ENCODE measurements around the gene NEURL1.

Gene NEURL1

GRCh38 chr10:103595933-103596726 lies 102.6 kb downstream of the NEURL1 start:
- TF ChIP-seq CTCF (IDR thresholded peaks at IDR 0.05; ENCODE audit: low read depth, low read length): no peak
- H3K4me3 ChIP-seq (ENCODE audit: low read depth, low read length): no peak overlapping the region

DNA sequence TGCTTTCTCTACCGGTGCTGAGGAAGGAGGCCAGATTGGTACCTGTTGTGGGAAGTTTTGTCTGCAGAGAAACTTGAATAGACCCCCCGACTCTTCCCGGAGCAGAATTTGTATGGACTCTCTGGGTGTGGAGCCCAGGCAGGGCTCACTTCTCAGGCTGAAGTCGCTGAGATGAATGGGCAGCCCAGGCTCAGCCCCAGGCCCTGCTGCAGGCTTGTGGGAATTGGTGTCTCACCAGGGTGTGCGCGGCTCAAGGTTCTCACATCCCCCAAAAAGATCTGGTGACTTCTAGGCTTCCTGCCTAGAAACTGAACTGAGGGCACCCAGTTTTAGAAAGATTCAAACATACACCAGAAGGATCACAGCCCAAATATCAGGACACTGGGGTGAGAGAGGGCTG lies 103.5 kb downstream of the NEURL1 start:
- no peak for TF ChIP-seq CTCF (IDR thresholded peaks at IDR 0.05; ENCODE audit: low read depth, low read length)
- H3K4me3 ChIP-seq (ENCODE audit: low read depth, low read length): no peak overlapping the region

DNA sequence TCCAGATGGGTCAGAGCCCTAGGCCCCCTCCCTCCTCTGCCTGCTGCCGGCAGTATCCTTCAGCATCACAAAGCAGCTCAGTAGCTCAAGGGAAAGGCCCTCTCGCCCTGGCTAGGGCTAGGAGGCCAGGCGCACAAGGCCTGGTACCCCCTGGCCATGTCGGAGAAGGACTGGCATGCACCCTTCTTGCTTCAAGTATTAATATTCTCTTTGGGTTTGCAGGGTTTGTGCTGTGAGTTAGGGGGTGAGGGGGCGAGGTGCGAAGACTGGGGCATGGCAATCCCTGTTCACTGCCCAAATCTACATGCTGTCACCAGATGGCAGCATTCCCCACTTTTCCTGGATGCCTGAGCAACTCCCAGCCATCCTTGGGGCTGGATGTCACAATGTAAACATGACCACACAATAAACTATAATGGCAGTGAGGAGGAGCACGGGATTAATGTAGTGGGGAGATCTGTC lies 105.2 kb downstream of the NEURL1 start:
- no peak overlapping the region for H3K4me3 ChIP-seq (ENCODE audit: low read depth, low read length)
- TF ChIP-seq CTCF (IDR thresholded peaks at IDR 0.05; ENCODE audit: low read depth, low read length): peak; percentile 64

DNA sequence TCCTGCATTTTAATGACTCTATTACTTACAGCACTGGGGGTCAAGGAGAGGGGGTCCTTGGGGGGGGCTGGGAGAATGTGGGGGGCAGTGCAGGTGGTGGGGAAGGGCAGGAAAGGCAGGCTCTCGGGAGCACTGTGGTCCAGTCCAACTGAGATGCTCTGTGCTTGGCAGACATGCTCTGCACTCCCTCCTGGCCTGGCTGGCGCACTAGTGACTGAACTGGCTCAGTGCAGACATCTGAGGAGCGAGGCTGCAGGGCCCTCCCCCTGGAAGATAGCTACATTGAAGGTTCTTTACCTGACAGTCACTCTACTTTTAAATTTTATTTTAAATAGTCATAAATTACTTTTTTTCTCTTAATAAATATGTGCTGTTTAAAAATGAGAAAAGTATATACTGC lies 105.7 kb downstream of the NEURL1 start:
- no peak for TF ChIP-seq CTCF (IDR thresholded peaks at IDR 0.05; ENCODE audit: low read depth, low read length)
- no peak overlapping the region for H3K4me3 ChIP-seq (ENCODE audit: low read depth, low read length)

GRCh38 chr10:103599907-103600306 lies 106.4 kb downstream of the NEURL1 start:
- no peak for TF ChIP-seq CTCF (IDR thresholded peaks at IDR 0.05; ENCODE audit: low read depth, low read length)
- H3K4me3 ChIP-seq (ENCODE audit: low read depth, low read length): no peak overlapping the region

- no peak overlapping the region for H3K4me3 ChIP-seq (ENCODE audit: low read depth, low read length)
- no peak for TF ChIP-seq CTCF (IDR thresholded peaks at IDR 0.05; ENCODE audit: low read depth, low read length)
These were observed 106.8 kb downstream of the NEURL1 start for GRCh38 chr10:103600325-103600724.

- no peak overlapping the region for H3K4me3 ChIP-seq (ENCODE audit: low read depth, low read length)
- TF ChIP-seq CTCF (IDR thresholded peaks at IDR 0.05; ENCODE audit: low read depth, low read length): no peak
These were observed 107.6 kb downstream of the NEURL1 start for GRCh38 chr10:103600956-103601569.

Data from WI38 (cell line).